DMS 273 (cell line): ENCODE measurements around the gene RAPSN.
A peak's percentile ranks its signal among the peaks of the same experiment; 100 is the strongest.

Experiments used
- DNase-seq: peaks from one replicate; lab custom pipeline; 2025; ENCODE audit not compliant: unreplicated experiment; lab: John Stamatoyannopoulos, UW

Gene RAPSN

DNA sequence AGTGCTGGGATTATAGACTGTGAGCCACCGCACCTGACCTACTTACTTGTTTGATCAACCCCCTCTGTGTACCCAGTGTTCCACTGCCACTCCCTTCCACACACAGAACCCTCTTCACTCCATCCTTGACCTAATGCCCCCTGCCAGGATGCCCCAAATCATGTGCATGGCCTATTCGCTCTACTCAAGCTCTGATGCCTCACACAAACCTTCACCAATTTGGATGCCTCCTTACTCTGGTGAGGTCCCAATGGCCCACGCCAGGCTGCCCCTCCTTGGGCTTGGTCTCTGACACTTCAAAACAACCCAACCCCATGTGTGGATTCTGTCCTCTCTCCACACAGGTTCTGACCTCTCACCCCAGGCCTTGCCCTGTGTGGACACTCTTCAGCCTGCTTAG lies 13.2 kb downstream of the RAPSN start:
- no peak for DNase-seq

GRCh38 chr11:47434011-47434786 lies 14.7 kb downstream of the RAPSN start:
- DNase-seq: no peak

DNA sequence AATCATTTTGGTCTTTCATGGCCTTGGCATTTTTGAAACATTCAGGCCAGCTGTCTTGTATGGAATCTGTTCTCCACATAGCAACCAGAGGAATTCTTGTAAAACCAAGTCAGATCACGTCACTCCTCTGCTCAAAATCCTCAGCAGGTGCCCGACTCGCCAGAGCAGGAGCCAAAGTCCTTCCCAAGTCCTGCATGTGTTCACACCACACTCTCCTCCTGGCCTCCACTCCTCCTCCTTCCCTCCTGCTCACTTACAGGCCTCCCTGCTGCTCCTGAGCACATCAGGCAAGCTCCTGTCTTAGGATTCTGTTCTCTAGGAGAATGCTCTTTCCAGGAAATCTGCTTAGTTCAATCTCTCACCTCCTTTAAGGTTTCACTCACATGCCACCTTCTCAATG lies 15.8 kb downstream of the RAPSN start:
- no peak for DNase-seq

DNA sequence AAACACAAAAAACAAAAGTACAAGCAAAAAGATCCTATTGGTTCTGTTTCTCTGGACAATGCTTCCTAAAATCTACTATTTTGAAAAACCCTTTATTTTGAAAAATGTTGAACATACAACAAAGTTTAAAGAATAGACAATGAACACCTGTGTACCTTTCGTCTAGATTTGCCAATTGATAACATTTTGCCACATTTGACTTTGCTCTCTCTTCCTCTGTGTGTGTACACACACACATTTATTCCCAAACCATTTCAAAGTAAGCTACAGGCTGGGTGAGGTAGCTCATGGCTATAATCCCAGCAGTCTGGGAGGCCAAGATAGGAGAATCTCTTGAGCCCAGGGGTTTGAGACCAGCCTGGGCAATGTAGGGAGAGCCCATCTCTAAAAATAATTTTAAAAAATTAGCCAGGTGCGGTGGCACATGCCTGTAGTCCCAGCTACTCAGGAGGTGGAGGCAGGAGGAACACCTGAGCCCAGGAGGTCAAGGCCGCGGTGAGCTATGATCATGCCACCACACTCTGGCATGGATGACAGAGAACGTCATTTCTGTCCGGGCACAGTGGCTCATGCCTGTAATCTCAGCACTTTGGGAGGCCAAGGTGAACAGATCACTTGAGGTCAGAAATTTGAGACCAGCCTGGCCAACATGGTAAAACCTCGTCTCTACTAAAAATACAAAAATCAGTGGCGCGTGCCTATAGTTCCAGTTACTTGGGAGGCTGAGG lies 17.4 kb downstream of the RAPSN start:
- DNase-seq: no peak

DNA sequence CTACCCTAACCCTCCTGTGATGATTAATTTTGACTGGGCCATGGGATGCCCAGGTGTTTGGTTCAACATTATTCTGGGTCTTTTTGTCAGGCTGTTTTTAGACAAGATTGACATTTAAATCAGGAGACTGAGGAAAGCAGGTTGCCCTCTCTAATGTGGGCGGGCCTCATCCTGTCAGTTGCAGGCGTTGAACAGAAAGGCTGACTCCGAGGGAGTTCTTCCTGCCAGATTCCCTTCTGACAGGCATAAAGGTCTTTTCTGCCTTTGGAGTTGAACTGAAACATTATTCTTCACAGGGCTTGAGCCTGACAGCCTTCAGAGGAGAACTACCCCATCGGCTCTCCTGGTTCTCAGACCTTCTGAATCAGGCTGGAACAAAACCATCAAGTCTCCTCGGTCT lies 18.4 kb downstream of the RAPSN start:
- no peak for DNase-seq

DNA sequence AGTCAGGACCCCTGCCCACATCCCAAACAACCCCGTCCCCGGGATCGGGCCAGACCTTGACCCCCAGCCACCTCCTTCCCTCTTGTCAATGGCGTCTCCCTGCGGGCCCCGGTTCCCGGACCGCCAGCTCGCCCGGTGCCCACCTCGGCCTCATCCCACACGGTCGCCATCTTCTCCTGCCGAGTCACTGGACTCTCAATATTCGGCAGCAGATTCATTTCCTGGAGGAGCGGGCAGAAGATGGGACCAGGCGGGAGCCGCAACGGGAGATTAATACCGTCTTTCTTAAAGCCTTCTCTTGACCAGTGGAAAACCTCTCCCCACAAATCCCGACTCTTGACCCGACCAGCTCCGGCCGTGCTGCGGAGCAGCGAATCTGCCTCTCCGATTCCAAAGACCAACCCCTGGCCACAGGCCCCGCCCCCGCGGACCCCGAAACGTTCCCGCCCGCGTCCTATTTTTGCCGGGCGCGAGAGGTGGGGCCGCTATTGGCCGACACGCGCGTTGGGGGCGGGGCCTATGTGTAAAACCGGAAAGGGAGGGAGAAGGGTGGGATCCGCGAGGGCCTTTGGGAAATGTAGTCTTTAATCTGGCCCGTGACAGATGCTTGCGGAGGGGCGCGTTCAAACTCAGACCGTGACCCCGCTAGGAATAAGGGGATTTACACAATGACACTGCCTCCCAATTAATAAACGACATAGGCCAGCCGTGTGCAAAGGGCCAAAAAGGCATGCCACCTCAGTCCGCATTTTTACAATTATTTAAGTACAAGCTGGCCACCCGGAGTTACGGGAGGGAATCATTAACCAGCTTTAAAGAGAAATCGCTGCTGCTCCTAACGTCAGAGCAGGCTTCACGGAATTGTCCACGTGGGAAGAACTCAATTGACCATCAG lies 22.6 kb downstream of the RAPSN start, which contains the start of gene PSMC3:
TSS of gene PSMC3 (minus strand) at position 378 of the 895 bp plus-strand sequence. CDS start at position 218, 160 bp downstream.
- peak; percentile 98 for DNase-seq

DNA sequence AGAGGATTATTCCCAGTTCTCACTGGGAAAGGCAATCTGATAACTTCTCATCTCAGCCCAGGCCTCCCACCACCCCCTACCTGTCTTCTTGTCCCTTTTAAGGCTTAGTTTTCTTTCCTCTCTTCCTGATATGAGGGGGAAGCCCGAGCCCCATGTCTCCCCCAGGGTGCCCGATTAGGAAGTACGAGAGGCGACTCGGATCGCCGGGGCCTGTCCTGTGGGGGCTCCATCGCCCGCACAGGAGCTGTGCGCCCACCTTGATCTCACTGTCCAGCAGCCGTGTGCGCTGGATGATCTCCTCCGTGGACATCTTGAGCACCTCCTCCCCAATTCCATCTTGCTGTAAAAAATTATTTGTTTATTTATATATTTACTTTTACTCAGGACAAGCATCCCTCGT lies 23.3 kb downstream of the RAPSN start:
- no peak for DNase-seq

DNA sequence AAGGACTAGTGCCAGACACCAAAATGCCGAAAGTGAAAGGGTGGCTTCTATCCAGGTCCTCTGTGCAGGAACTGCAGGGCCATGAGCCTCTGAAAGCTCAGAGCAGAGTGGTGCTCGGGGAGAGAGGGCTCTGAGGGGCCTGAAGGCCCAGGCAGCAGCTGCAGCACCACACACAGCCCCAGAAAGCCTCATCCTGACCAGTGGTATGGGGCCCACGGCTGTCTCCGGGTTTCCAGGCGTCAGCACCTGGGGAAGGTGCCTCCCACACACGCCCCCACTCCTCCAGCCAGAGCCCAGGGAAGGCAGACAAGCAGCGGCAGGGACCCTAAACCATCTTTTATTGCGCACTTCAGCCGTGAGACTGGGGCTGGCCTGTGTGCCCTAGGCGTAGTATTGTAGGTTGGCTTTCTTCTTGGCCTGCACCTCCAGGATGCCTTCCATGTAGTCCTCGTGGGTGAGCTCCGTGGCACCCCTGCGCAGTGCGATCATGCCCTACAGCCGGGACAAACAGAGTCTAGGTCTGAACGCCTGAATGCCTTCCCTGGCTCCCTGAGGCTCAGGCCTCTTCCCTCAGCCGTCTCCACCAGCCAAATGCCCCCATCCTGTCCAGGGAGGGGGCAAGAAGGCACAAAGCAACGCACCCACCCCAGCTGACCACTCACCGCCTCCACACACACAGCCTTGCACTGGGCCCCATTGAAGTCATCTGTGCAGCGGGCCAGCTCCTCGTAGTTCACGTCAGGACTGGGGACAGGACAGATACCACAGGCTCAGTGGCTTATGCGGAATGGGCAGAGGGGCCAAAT lies 30.3 kb downstream of the RAPSN start:
- no peak for DNase-seq

- DNase-seq: no peak
Observed at GRCh38 chr11:47417712-47418111, 31.2 kb downstream of the RAPSN start.

DNA sequence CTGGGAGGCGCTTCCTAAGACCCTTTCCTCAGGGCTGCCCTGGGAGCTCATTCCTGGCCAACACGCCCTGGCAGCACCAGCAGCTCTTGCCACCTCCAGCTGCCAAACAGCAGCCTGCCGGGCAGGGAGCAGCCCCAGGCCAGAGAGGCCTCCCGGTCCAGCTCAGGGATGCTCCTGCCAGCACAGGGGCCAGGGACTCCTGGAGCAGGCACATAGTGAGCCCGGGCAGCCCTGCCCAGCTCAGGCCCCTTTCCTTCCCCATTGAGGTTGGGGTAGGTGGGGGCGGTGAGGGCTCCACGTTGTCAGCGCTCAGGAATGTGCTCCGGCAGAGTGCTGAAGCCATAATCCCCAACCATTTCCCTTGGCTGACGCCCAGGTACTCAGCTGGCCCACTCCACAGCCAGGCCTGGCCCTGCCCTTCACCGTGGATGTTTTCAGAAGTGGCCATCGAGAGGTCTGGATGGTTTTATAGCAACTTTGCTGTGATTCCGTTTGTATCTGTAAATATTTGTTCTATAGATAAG lies 32.9 kb downstream of the RAPSN start:
- peak; percentile 73 for DNase-seq

GRCh38 chr11:47415091-47415854 lies 33.7 kb downstream of the RAPSN start:
- no peak for DNase-seq

- DNase-seq: no peak
Observed at GRCh38 chr11:47414685-47415070, 34.3 kb downstream of the RAPSN start.

- no peak for DNase-seq
Observed at GRCh38 chr11:47413908-47414684, 34.8 kb downstream of the RAPSN start.

GRCh38 chr11:47413351-47413750 lies 35.6 kb downstream of the RAPSN start:
- no peak for DNase-seq

DNA sequence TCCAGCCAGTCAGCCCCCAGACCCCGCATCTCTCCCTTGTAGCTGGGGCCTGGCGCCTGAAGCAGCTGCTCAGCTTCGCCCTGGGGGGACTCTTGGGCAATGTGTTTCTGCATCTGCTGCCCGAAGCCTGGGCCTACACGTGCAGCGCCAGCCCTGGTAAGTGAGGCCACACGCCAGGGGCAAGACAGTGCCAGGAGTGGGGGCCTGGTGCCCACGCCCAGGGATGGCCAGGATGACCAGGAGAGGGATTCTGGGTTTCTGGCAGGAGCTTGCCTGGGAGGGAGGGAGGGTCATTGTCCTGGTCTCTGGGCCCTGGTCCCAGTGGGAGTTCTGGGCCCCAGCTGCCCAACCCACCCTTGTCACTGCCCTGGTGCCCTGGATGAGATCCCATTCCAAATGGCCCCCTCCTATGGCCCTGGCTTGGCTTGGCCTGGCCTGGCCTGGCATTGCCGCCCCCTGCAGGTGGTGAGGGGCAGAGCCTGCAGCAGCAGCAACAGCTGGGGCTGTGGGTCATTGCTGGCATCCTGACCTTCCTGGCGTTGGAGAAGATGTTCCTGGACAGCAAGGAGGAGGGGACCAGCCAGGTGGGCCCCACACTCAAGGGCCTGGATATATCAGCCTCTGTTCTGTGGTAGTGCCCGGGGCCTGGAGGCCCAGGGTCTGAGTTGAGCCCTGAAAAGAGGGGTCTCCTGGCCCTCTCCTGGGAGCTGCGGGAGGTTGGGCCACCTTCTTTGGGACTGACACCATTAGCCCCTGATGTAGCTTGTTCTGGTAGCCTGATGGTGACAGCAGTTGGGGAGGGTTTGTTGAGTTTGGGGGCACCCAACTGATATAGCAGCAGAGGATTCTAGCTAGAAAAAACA lies 36.8 kb downstream of the RAPSN start:
- DNase-seq: peak; percentile 61

- peak; percentile 67 for DNase-seq
Observed at GRCh38 chr11:47410370-47411264, 38.3 kb downstream of the RAPSN start.
